H1 (cell line): ENCODE measurements around the gene MTCL3.

Experiments
- CTCF ChIA-PET: fragments of 300-600 bp; sonication (Branson Sonifier 250); formaldehyde crosslinking; loops from one replicate; lab custom pipeline; 2021; ENCODE audit not compliant: partially characterized antibody; lab: Charles Lee
- POLR2A ChIA-PET: fragments of 300-600 bp; sonication (Branson Sonifier 250); formaldehyde crosslinking; loops from one replicate; lab custom pipeline; 2021; ENCODE audit warnings: inconsistent platforms; ENCODE audit not compliant: partially characterized antibody; lab: Charles Lee
- DNase-seq, 2 experiments: peaks; one replicate each; pipeline versions ENCODE4 v3.0.0 to v3.0.0-alpha.2; 2010 to 2022; ENCODE audit warnings: low spot score in 2 of 2, low read depth in 1 of 2, mixed read lengths in 1 of 2
- FAIRE-seq: peaks from 2 replicates; lab custom pipeline; 2011; peaks lifted over from hg19 to GRCh38; lab: Jason Lieb, UNC
- H2AFZ ChIP-seq: 2 replicates; pipeline ENCODE4 v1.8.1; 2012; ENCODE audit warnings: low read length, inconsistent platforms
- H2AK5ac ChIP-seq: 2 replicates; pipeline ENCODE4 v1.6.1; 2013; ENCODE audit warnings: low read depth, low read length
- H2BK120ac ChIP-seq: replicated peaks from 2 replicates; pipeline ENCODE3; 2013; ENCODE audit warnings: low read depth, low read length, inconsistent platforms
- H2BK12ac ChIP-seq: 2 replicates; pipeline ENCODE4 v1.6.1; 2013; ENCODE audit warnings: low read depth, low read length
- H2BK15ac ChIP-seq: 2 replicates; pipeline ENCODE4 v1.6.1; 2013; ENCODE audit warnings: low read length
- H2BK20ac ChIP-seq: 2 replicates; pipeline ENCODE4 v1.6.1; 2013; ENCODE audit warnings: low read length
- H2BK5ac ChIP-seq: 2 replicates; pipeline ENCODE4 v1.6.1; 2013; ENCODE audit warnings: low read depth, low read length
- H3K14ac ChIP-seq: 2 replicates; pipeline ENCODE4 v1.6.1; 2013; ENCODE audit warnings: inconsistent platforms; ENCODE audit not compliant: insufficient read length
- H3K18ac ChIP-seq: 2 replicates; pipeline ENCODE4 v1.6.1; 2013; ENCODE audit warnings: low read length; ENCODE audit errors: extremely low read depth
- H3K23ac ChIP-seq: 2 replicates; pipeline ENCODE4 v1.6.1; 2013; ENCODE audit warnings: inconsistent platforms; ENCODE audit not compliant: insufficient read length
- H3K23me2 ChIP-seq: 2 replicates; pipeline ENCODE4 v1.6.1; 2013; ENCODE audit warnings: low read depth, low read length
- H3K27ac ChIP-seq: 2 replicates; pipeline ENCODE4 v1.6.1; 2011; ENCODE audit warnings: low read depth, low read length, inconsistent platforms
- H3K27me3 ChIP-seq, 4 experiments: replicated peaks in 1 of 4; 1 replicate in 1 of 4; 2 replicates in 3 of 4; pipeline versions ENCODE4 v1.6.1 to v1.8.1; 2011 to 2013; ENCODE audit warnings: low read length in 3 of 4, mild to moderate bottlenecking in 3 of 4, inconsistent platforms in 2 of 4, mixed read lengths in 2 of 4, moderate library complexity in 1 of 4; ENCODE audit not compliant: control insufficient read depth in 3 of 4, insufficient read depth in 3 of 4; ENCODE audit errors: extremely low read depth in 1 of 4
- H3K36me3 ChIP-seq, 4 experiments: 2 replicates each; pipeline versions ENCODE4 v1.6.1 to v1.8.1; 2011 to 2013; ENCODE audit warnings: mild to moderate bottlenecking in 4 of 4, low read length in 3 of 4, moderate library complexity in 2 of 4, control low read depth in 1 of 4, inconsistent platforms in 1 of 4; ENCODE audit not compliant: insufficient read depth in 4 of 4, control insufficient read depth in 2 of 4
- H3K4ac ChIP-seq: replicated peaks from 2 replicates; pipeline ENCODE3; 2013; ENCODE audit warnings: low read length, low read depth, mixed read lengths, inconsistent platforms; ENCODE audit not compliant: insufficient read length
- H3K4me1 ChIP-seq, 4 experiments: replicated peaks in 1 of 4; 1 replicate in 1 of 4; 2 replicates in 3 of 4; pipeline versions ENCODE4 v1.6.1 to v1.8.1; 2011 to 2013; ENCODE audit warnings: low read length in 3 of 4, inconsistent platforms in 2 of 4, mixed read lengths in 1 of 4; ENCODE audit not compliant: insufficient read depth in 4 of 4, control insufficient read depth in 3 of 4
- H3K4me2 ChIP-seq, 2 experiments: 2 replicates each; pipeline versions ENCODE4 v1.6.1 to v1.8.1; 2011 to 2013; ENCODE audit warnings: low read depth in 2 of 2, low read length in 2 of 2, control low read depth in 1 of 2, inconsistent platforms in 1 of 2, mild to moderate bottlenecking in 1 of 2; ENCODE audit not compliant: insufficient read depth in 1 of 2
- H3K4me3 ChIP-seq, 4 experiments: fragments of 200-600, 300-600 bp in 1 of 4; sonication (generic), shearing (Covaris generic), sonication (Bioruptor Twin) in 1 of 4; 2 replicates each; pipeline versions ENCODE4 v1.5.1 to v1.8.1; 2011 to 2016; ENCODE audit warnings: low read length in 4 of 4, low read depth in 3 of 4, control low read depth in 2 of 4, inconsistent platforms in 2 of 4, mild to moderate bottlenecking in 2 of 4, mixed read lengths in 1 of 4, moderate library complexity in 1 of 4; ENCODE audit not compliant: insufficient read depth in 2 of 4; ENCODE audit errors: extremely low read depth in 1 of 4
- H3K56ac ChIP-seq: replicated peaks from 2 replicates; pipeline ENCODE3; 2013; ENCODE audit warnings: low read depth, mild to moderate bottlenecking, mixed read lengths, low read length, inconsistent platforms; ENCODE audit not compliant: insufficient read length
- H3K79me1 ChIP-seq: 2 replicates; pipeline ENCODE4 v1.6.1; 2013; ENCODE audit warnings: low read depth, low read length, control low read depth
- H3K79me2 ChIP-seq, 2 experiments: 2 replicates each; pipeline versions ENCODE4 v1.6.1 to v1.8.1; 2012 to 2013; ENCODE audit warnings: low read length in 2 of 2, mild to moderate bottlenecking in 2 of 2, inconsistent platforms in 1 of 2; ENCODE audit not compliant: insufficient read depth in 2 of 2, control insufficient read depth in 1 of 2
- H3K9ac ChIP-seq, 4 experiments: replicated peaks in 1 of 4; 1 replicate in 1 of 4; 2 replicates in 3 of 4; pipeline versions ENCODE4 v1.6.1 to v1.8.1; 2011 to 2013; ENCODE audit warnings: low read depth in 3 of 4, low read length in 3 of 4, control low read depth in 2 of 4, mild to moderate bottlenecking in 2 of 4, moderate library complexity in 2 of 4, inconsistent platforms in 1 of 4; ENCODE audit errors: extremely low read depth in 1 of 4
- H3K9me3 ChIP-seq, 2 experiments: 2 replicates each; pipeline versions ENCODE4 v1.6.1 to v1.8.1; 2012 to 2013; ENCODE audit warnings: mild to moderate bottlenecking in 2 of 2, moderate library complexity in 2 of 2, control low read depth in 1 of 2, inconsistent platforms in 1 of 2, low read depth in 1 of 2, low read length in 1 of 2, mixed read lengths in 1 of 2; ENCODE audit not compliant: insufficient read depth in 2 of 2
- H4K20me1 ChIP-seq, 2 experiments: replicated peaks in 1 of 2; 2 replicates each; pipeline versions ENCODE3 to v1.8.1; 2011 to 2013; ENCODE audit warnings: inconsistent platforms in 2 of 2, low read length in 2 of 2, mild to moderate bottlenecking in 1 of 2; ENCODE audit not compliant: insufficient read depth in 2 of 2, control insufficient read depth in 1 of 2
- H4K5ac ChIP-seq: 2 replicates; pipeline ENCODE4 v1.6.1; 2013; ENCODE audit warnings: low read length, low read depth, mixed read lengths, inconsistent platforms; ENCODE audit not compliant: insufficient read length
- H4K8ac ChIP-seq: 2 replicates; pipeline ENCODE4 v1.8.0; 2013; ENCODE audit warnings: mild to moderate bottlenecking, moderate library complexity, low read length, inconsistent platforms; ENCODE audit not compliant: insufficient read depth; ENCODE audit errors: extremely low read depth
- H4K91ac ChIP-seq: replicated peaks from 2 replicates; pipeline ENCODE3; 2013; ENCODE audit warnings: low read length, mixed read lengths, inconsistent platforms; ENCODE audit not compliant: insufficient read length
- BCL11A ChIP-seq, 2 experiments: IDR thresholded peaks; one replicate each; pipeline ENCODE4 v1.6.1; 2011; ENCODE audit warnings: low read depth in 2 of 2, low read length in 2 of 2, mild to moderate bottlenecking in 2 of 2
- BRCA1 ChIP-seq: IDR thresholded peaks from 2 replicates; pipeline ENCODE4 v1.6.1; 2012; ENCODE audit warnings: low read depth, low read length, improper control_type of control experiment
- CHD1 ChIP-seq: IDR thresholded peaks from 2 replicates; pipeline ENCODE4 v1.6.1; 2012; ENCODE audit warnings: low read depth, low read length, improper control_type of control experiment
- EP300 ChIP-seq, 2 experiments: IDR thresholded peaks; 1 replicate in 1 of 2; 2 replicates in 1 of 2; pipeline ENCODE4 v1.6.1; 2011 to 2012; ENCODE audit warnings: low read depth in 2 of 2, low read length in 2 of 2, mild to moderate bottlenecking in 2 of 2, borderline replicate concordance in 1 of 2, inconsistent platforms in 1 of 2, moderate library complexity in 1 of 2
- HDAC2 ChIP-seq, 2 experiments: fragments of 300-600 bp in 1 of 2; sonication (generic) in 1 of 2; IDR thresholded peaks; 2 replicates each; pipeline ENCODE4 v1.6.1; 2011 to 2012; ENCODE audit warnings: low read depth in 2 of 2, low read length in 2 of 2, mild to moderate bottlenecking in 2 of 2, moderate library complexity in 2 of 2, borderline replicate concordance in 1 of 2, inconsistent platforms in 1 of 2
- KDM1A ChIP-seq: fragments of 200-600, 300-600 bp; sonication (generic); IDR thresholded peaks from 2 replicates; pipeline ENCODE4 v1.7.1; 2016; ENCODE audit warnings: mild to moderate bottlenecking, low read length, borderline replicate concordance
- NRF1 ChIP-seq: IDR thresholded peaks from 2 replicates; pipeline ENCODE4 v1.6.1; 2011; ENCODE audit warnings: mild to moderate bottlenecking, low read depth, low read length, improper control_type of control experiment
- SP2 ChIP-seq: IDR thresholded peaks from 2 replicates; pipeline ENCODE4 v1.6.1; 2012; ENCODE audit warnings: mild to moderate bottlenecking, low read length, inconsistent platforms
- WGBS, 2 experiments: shearing (Covaris generic) in 1 of 2; methylation state at CpG; one replicate each; pipeline versions ENCODE4 v1.1.6 to v1.1.7; 2013 to 2015; ENCODE audit warnings: low lambda C conversion rate in 2 of 2, mixed read lengths in 2 of 2, inconsistent platforms in 1 of 2, low coverage in 1 of 2, missing lambda C conversion rate in 1 of 2; ENCODE audit not compliant: insufficient replicate concordance in 2 of 2, insufficient coverage in 1 of 2, insufficient read length in 1 of 2; ENCODE audit errors: extremely low coverage in 1 of 2, missing lambda C conversion rate in 1 of 2; 5-methylcytosine and 5-hydroxymethylcytosine counted together
- TF ChIP-seq, protein P1 (sequence below): IDR thresholded peaks from 2 replicates; pipeline ENCODE4 v1.6.1; 2011; ENCODE audit warnings: low read depth, mild to moderate bottlenecking, low read length; ENCODE audit not compliant: insufficient read depth

MTCL3 gene

DNA sequence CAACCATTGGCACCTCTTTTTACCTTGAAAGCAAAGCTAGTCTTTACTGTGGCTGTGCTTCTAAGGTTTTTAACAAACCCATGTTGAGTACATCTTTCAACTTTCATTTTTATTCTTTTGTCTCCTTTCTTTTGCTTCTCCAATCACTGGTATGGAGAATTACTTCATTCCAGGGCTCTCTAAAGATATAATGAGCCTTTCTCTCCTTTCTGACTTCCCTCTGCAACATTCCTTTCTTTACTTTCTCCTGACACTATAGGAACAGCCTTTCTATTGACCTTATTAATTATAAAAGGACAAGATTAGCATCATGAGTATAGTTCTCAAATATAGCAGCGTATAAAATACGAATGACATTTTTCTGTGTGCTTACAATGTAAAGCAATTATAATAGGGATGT, 36.8 kb downstream of the MTCL3 start:
- no peak for FAIRE-seq
- DNase-seq = no peak
- Histone ChIP-seq H3K14ac (no peak overlapping the region), H2BK12ac (no peak overlapping the region), H4K5ac (peak overlapping the region; percentile 94), H3K4me2 (no peak overlapping the region), H3K36me3 (peaks cover 0 to 16% (median 9%) of the 10 kb centered on the region in 4 experiments; a peak in 6 of 8 replicates), H2AFZ (no peak overlapping the region), H3K9ac (no peak overlapping the region), H3K9me3 (no peaks in the 10 kb centered on the region), H4K91ac (no peak overlapping the region), H2BK20ac (no peak overlapping the region), H4K8ac (no peak overlapping the region), H3K4me1 (peaks cover 0 to 29% (median 16%) of the 10 kb centered on the region in 4 experiments), H2AK5ac (no peak overlapping the region), H4K20me1 (no peaks in the 10 kb centered on the region), H3K4me3 (0 out of 8 replicates have a peak overlapping the region, but pooled peaks of 1 of the 4 experiments have one; percentile 8), H3K56ac (no peak overlapping the region), H3K23ac (no peak overlapping the region), H3K79me2 (no peaks in the 10 kb centered on the region), H3K4ac (no peak overlapping the region), H3K27ac (peak overlapping the region; percentile 58; the same call in 1 of the 2 replicates), H3K18ac (no peak overlapping the region), H2BK15ac (no peak overlapping the region), H2BK5ac (peak overlapping the region; percentile 28; the same call in 1 of the 2 replicates), H3K79me1 (no peaks in the 10 kb centered on the region), H3K23me2 (no peaks in the 10 kb centered on the region), H2BK120ac (peak overlapping the region; percentile 24), H3K27me3 (no peaks in the 10 kb centered on the region)
- ChIA-PET CTCF (interaction anchor here (1.3 to 9.1 kb wide), 4 partner anchors 13 to 35 kb away, joined by 3 to 65 read pairs (median 20); partner anchors contain the start of gene MTCL3), POLR2A (interaction anchor here (0.6 to 3.4 kb wide), 10 partner anchors 10 to 636 kb away, joined by 3 to 15 read pairs (median 4); partner anchors contain the start of gene MTCL3)
- 70% methylated on average over 2 of the region's 2 CpGs; no CpG with 5 or more reads in 1 of the 2 experiments for WGBS, 2 experiments
- TF ChIP-seq CHD1 (no peak), BRCA1 (no peak), SP2 (no peak), KDM1A (no peak), HDAC2 (IDR thresholded peaks at IDR 0.05; ENCODE audit: borderline replicate concordance in 1 of 2, low read depth in 2 of 2, low read length in 2 of 2) (no peak), EP300 (IDR thresholded peaks at IDR 0.05; ENCODE audit: borderline replicate concordance in 1 of 2, low read depth in 2 of 2, low read length in 2 of 2) (no peak), BCL11A (IDR thresholded peaks at IDR 0.05; ENCODE audit: low read depth in 2 of 2, low read length in 2 of 2) (no peak), NRF1 (no peak)
- TF ChIP-seq, protein P1, sequence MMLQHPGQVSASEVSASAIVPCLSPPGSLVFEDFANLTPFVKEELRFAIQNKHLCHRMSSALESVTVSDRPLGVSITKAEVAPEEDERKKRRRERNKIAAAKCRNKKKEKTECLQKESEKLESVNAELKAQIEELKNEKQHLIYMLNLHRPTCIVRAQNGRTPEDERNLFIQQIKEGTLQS = no peak
